Parathyroid adenoma (tissue), 2 donors: Measurements from ENCODE around the gene DMAC2L.
"Not testable (repeated sequence)": the region's sequence is repeated elsewhere in the genome, so short reads cannot be mapped to it uniquely, and the experiment has no call there.

Experiments
- H2AFZ ChIP-seq: fragments of 300-600 bp; sonication (generic); one replicate; pipeline ENCODE4 v1.7.0; 2017; ENCODE audit warnings: antibody characterized with exemption, mild to moderate bottlenecking
- H3K27ac ChIP-seq: fragments of 300-600 bp; sonication (generic); one replicate; pipeline ENCODE4 v1.7.0; 2017
- H3K27me3 ChIP-seq: fragments of 300-600 bp; sonication (generic); one replicate; pipeline ENCODE4 v1.7.0; 2017; ENCODE audit warnings: low read length; ENCODE audit not compliant: control insufficient read depth, insufficient read depth
- H3K36me3 ChIP-seq: fragments of 300-600 bp; sonication (generic); one replicate; pipeline ENCODE4 v1.7.0; 2017; ENCODE audit warnings: low read length; ENCODE audit not compliant: control insufficient read depth, insufficient read depth
- H3K4me1 ChIP-seq: fragments of 300-600 bp; sonication (generic); one replicate; pipeline ENCODE4 v1.7.0; 2017; ENCODE audit warnings: control low read depth
- H3K4me2 ChIP-seq: fragments of 300-600 bp; sonication (generic); one replicate; pipeline ENCODE4 v1.7.0; 2017; ENCODE audit warnings: low read length
- H3K4me3 ChIP-seq: fragments of 300-600 bp; sonication (generic); one replicate; pipeline ENCODE4 v1.7.0; 2017; ENCODE audit warnings: low read depth, low read length
- H3K79me2 ChIP-seq: fragments of 300-600 bp; sonication (generic); one replicate; pipeline ENCODE4 v1.7.0; 2017; ENCODE audit warnings: control low read depth
- H3K9ac ChIP-seq: fragments of 300-600 bp; sonication (generic); one replicate; pipeline ENCODE4 v1.7.0; 2017; ENCODE audit warnings: mild to moderate bottlenecking
- H3K9me3 ChIP-seq: fragments of 300-600 bp; sonication (generic); one replicate; pipeline ENCODE4 v1.7.0; 2017; ENCODE audit warnings: low read length; ENCODE audit not compliant: control insufficient read depth
- CTCF ChIP-seq: fragments of 300-600 bp; sonication (generic); IDR thresholded peaks from one replicate; pipeline ENCODE4 v1.7.0; 2017; ENCODE audit warnings: antibody characterized with exemption, mild to moderate bottlenecking
- donor health status: primary hyperparathyroidism.

The DMAC2L gene

GRCh38 chr14:50311337-50311971, 670 bp upstream of the DMAC2L start:
- Histone ChIP-seq H3K4me2 (peak overlapping the region; percentile 92), H3K79me2 (peaks cover 18% of the 10 kb centered on the region), H3K4me1 (peaks cover 10% of the 10 kb centered on the region), H3K27ac (peak overlapping the region; percentile 94), H3K9me3 (no peaks in the 10 kb centered on the region), H2AFZ (peak overlapping the region; percentile 95), H3K27me3 (no peaks in the 10 kb centered on the region), H3K4me3 (peak overlapping the region; percentile 73), H3K9ac (peak overlapping the region; percentile 44), H3K36me3 (no peaks in the 10 kb centered on the region)
- TF ChIP-seq CTCF = peak; percentile 65

GRCh38 chr14:50312734-50313054, 570 bp downstream of the DMAC2L start:
- Histone ChIP-seq H3K27ac (peak overlapping the region; percentile 94), H2AFZ (peak overlapping the region; percentile 95), H3K4me2 (peak overlapping the region; percentile 92), H3K36me3 (no peaks in the 10 kb centered on the region), H3K9me3 (no peaks in the 10 kb centered on the region), H3K79me2 (peaks cover 23% of the 10 kb centered on the region), H3K27me3 (no peaks in the 10 kb centered on the region), H3K4me1 (peaks cover 10% of the 10 kb centered on the region), H3K4me3 (peak overlapping the region; percentile 73), H3K9ac (no peak overlapping the region)
- TF ChIP-seq CTCF = no peak

DNA sequence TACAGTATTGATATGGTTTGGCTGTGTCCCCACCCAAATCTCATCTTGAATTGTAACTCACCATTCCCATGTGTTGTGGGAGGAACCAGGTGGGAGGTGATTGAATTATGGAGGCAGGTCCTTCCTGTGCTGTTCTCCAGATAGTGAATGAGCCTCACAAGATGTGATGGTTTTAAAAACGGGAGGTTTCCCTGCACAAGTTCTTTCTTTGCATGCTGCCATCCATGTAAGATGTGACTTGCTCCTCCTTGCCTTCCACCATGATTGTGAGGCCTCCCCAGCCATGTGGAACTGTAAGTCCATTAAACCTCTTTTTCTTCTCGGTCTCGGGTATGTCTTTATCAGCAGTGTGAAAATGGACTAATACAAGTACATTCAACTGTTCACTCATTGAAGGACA, 2.0 kb downstream of the DMAC2L start:
- peaks cover 23% of the 10 kb centered on the region for H3K79me2 ChIP-seq
- not testable (repeated sequence) for H3K4me3 ChIP-seq, H3K4me2 ChIP-seq, H3K36me3 ChIP-seq, H3K9ac ChIP-seq, H3K27me3 ChIP-seq, H3K9me3 ChIP-seq, H3K4me1 ChIP-seq, H3K27ac ChIP-seq, H2AFZ ChIP-seq

- Histone ChIP-seq H3K4me2 (no peak overlapping the region), H3K27me3 (no peaks in the 10 kb centered on the region), H3K4me1 (peaks cover 3% of the 10 kb centered on the region), H3K9me3 (no peaks in the 10 kb centered on the region), H3K9ac (no peak overlapping the region), H2AFZ (no peak overlapping the region), H3K4me3 (no peak overlapping the region), H3K79me2 (peaks cover 13% of the 10 kb centered on the region), H3K36me3 (no peaks in the 10 kb centered on the region), H3K27ac (no peak overlapping the region)
- peak; percentile 60 for TF ChIP-seq CTCF
Measured at GRCh38 chr14:50318031-50318626, 6.0 kb downstream of the DMAC2L start.

- H3K9me3 ChIP-seq = no peaks in the 10 kb centered on the region
- H3K9ac ChIP-seq = no peak overlapping the region
Measured at GRCh38 chr14:50319293-50319692, 7.2 kb downstream of the DMAC2L start.

More at GRCh38 chr14:50319293-50319692, 7.2 kb downstream of the DMAC2L start:
- H3K4me1 ChIP-seq = no peaks in the 10 kb centered on the region
- H3K79me2 ChIP-seq = peaks cover 7% of the 10 kb centered on the region
- TF ChIP-seq CTCF = no peak
- no peak overlapping the region for H3K4me2 ChIP-seq
- no peak overlapping the region for H3K4me3 ChIP-seq
- H3K36me3 ChIP-seq = no peaks in the 10 kb centered on the region
- no peak overlapping the region for H2AFZ ChIP-seq
- no peak overlapping the region for H3K27ac ChIP-seq
- H3K27me3 ChIP-seq = no peaks in the 10 kb centered on the region
